ENCODE data around the gene DENND2A.

- TF ChIP-seq POLR2A (IDR thresholded peaks at IDR 0.05; ENCODE audit: low read depth, low read length) (no peak), TAF1 (IDR thresholded peaks at IDR 0.05; ENCODE audit: low read depth, low read length) (no peak), POLR2AphosphoS5 (IDR thresholded peaks at IDR 0.05; ENCODE audit: low read depth, low read length) (no peak), PAX5 (IDR thresholded peaks at IDR 0.05; ENCODE audit: insufficient read depth, low read length, severe bottlenecking) (no peak), SPI1 (IDR thresholded peaks at IDR 0.05; ENCODE audit: low read depth, low read length) (no peak), POU2F2 (IDR thresholded peaks at IDR 0.05; ENCODE audit: low read depth, low read length) (no peak)
These were observed 64.0 kb downstream of the DENND2A start for GRCh38 chr7:140576589-140576988.
